NCI-H226 (cell line): Measurements from ENCODE around the gene SYNE4.
"Not testable (repeated sequence)": the region's sequence is repeated elsewhere in the genome, so short reads cannot be mapped to it uniquely, and the experiment has no call there.

Experiments used
- DNase-seq: peaks from one replicate; pipeline ENCODE4 v3.0.0-alpha.2; 2015

The SYNE4 gene

GRCh38 chr19:36008336-36008978 lies at the start of gene SYNE4:
SYNE4 (minus strand) TSS chr19:36008813; CDS start chr19:36008681, 132 bp downstream.
- DNase-seq = no peak

- peak; percentile 87 for DNase-seq
These were observed 46.4 kb upstream of the SYNE4 start, which contains the start of gene WDR62 for GRCh38 chr19:36054733-36055686. WDR62 (plus strand) TSS chr19:36054897; CDS start chr19:36054972, 75 bp downstream.

- peak; percentile 98 for DNase-seq
These were observed 45.6 kb upstream of the SYNE4 start, which contains the start of gene THAP8 for GRCh38 chr19:36054119-36054732. THAP8 (minus strand) TSS chr19:36054285; CDS start chr19:36054217, 68 bp downstream.

- DNase-seq = no peak
These were observed 43.0 kb upstream of the SYNE4 start for GRCh38 chr19:36051637-36052036.

GRCh38 chr19:36051236-36051635 lies 42.6 kb upstream of the SYNE4 start:
- no peak for DNase-seq

GRCh38 chr19:36049080-36049698 lies 40.6 kb upstream of the SYNE4 start:
- DNase-seq = peak; percentile 81

GRCh38 chr19:36047835-36048234 lies 39.2 kb upstream of the SYNE4 start:
- no peak for DNase-seq

- DNase-seq = no peak
These were observed 37.9 kb upstream of the SYNE4 start for GRCh38 chr19:36046443-36047050.

GRCh38 chr19:36043952-36044351 lies 35.3 kb upstream of the SYNE4 start:
- DNase-seq = no peak

- DNase-seq = peak; percentile 94
These were observed 33.2 kb upstream of the SYNE4 start for GRCh38 chr19:36041831-36042230.

- not testable (repeated sequence) for DNase-seq
These were observed 32.5 kb upstream of the SYNE4 start for GRCh38 chr19:36041092-36041491.

- no peak for DNase-seq
These were observed 31.9 kb upstream of the SYNE4 start for GRCh38 chr19:36040495-36040894.

GRCh38 chr19:36032251-36033104 lies 23.9 kb upstream of the SYNE4 start, which contains the start of gene CLIP3:
CLIP3 (minus strand) TSS chr19:36032873; CDS start chr19:36032357, 516 bp downstream.
- DNase-seq = peak; percentile 46

- DNase-seq = no peak
These were observed 22.7 kb upstream of the SYNE4 start for GRCh38 chr19:36031308-36031707.

- peak; percentile 74 for DNase-seq
These were observed 21.9 kb upstream of the SYNE4 start for GRCh38 chr19:36030264-36031148.

- no peak for DNase-seq
These were observed 19.9 kb upstream of the SYNE4 start for GRCh38 chr19:36028313-36029041.

- no peak for DNase-seq
These were observed 19.1 kb upstream of the SYNE4 start for GRCh38 chr19:36027696-36028095.

GRCh38 chr19:36026091-36026876 lies 17.7 kb upstream of the SYNE4 start:
- no peak for DNase-seq

GRCh38 chr19:36025541-36025940 lies 16.9 kb upstream of the SYNE4 start:
- no peak for DNase-seq
